HL-60 (cell line): Measurements from ENCODE around the gene BRD3OS.

Experiments
- CTCF ChIP-seq: IDR thresholded peaks from one replicate; pipeline ENCODE4 v1.5.1; 2011; ENCODE audit warnings: low read length, control low read depth, inconsistent platforms; ENCODE audit not compliant: insufficient read depth
- GABPA ChIP-seq: IDR thresholded peaks from 2 replicates; pipeline ENCODE4 v1.6.1; 2012; ENCODE audit warnings: low read depth
- POLR2AphosphoS5 ChIP-seq: IDR thresholded peaks from 2 replicates; pipeline ENCODE4 v1.6.1; 2012; ENCODE audit warnings: low read depth
- REST ChIP-seq: IDR thresholded peaks from 2 replicates; pipeline ENCODE4 v1.6.1; 2012; ENCODE audit warnings: low read depth; ENCODE audit not compliant: insufficient replicate concordance

GRCh38 chr9:133993635-133994253 lies 31.5 kb upstream of the BRD3OS start:
- TF ChIP-seq CTCF, result no peak
- TF ChIP-seq POLR2AphosphoS5, result no peak
- TF ChIP-seq REST, result no peak
- TF ChIP-seq GABPA, result no peak
